Gastroesophageal sphincter (tissue), 3 donors: ENCODE data around the gene SPON1.

Experiments
- EP300 ChIP-seq: sonication (generic); formaldehyde crosslinking; IDR thresholded peaks from one replicate; pipeline ENCODE4 v1.6.1; 2017; ENCODE audit warnings: antibody characterized with exemption, mild to moderate bottlenecking
- POLR2A ChIP-seq, 2 donors: fragments of 450-650 bp; IDR thresholded peaks; one replicate each; pipeline ENCODE4 v1.6.1; 2017; ENCODE audit warnings: antibody characterized with exemption in 2 of 2, mild to moderate bottlenecking in 2 of 2, moderate library complexity in 1 of 2
- TF ChIP-seq, protein P1 (sequence below), 4 experiments: fragments of 200-600 bp in 2 of 4; fragments of 450-650 bp in 2 of 4; sonication (generic) in 1 of 4; IDR thresholded peaks; one replicate each; pipeline ENCODE4 v1.5.1; 2017 to 2019; ENCODE audit warnings: antibody characterized with exemption in 4 of 4, mild to moderate bottlenecking in 2 of 4, moderate library complexity in 2 of 4

DNA sequence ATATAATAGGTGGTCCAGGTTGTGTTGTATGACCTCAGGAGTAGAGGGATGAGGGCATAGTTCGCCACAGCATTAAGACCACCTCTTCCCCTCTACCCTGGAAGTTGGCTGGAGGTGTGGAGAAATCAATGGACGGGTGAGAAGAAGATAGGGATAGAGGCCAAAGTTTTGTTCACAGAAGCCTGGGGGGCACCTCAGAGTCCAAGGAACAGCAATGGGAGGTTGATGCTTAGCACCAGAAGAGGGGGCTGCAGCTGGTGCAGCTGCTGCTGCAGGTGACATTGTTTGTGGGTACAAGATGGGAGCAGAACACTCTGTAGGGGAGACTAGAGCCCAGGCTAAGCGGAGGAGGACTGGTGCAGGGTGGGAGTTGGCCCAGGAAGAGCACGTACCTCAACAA is 31.2 kb upstream of the SPON1 start:
- TF ChIP-seq, protein P1, sequence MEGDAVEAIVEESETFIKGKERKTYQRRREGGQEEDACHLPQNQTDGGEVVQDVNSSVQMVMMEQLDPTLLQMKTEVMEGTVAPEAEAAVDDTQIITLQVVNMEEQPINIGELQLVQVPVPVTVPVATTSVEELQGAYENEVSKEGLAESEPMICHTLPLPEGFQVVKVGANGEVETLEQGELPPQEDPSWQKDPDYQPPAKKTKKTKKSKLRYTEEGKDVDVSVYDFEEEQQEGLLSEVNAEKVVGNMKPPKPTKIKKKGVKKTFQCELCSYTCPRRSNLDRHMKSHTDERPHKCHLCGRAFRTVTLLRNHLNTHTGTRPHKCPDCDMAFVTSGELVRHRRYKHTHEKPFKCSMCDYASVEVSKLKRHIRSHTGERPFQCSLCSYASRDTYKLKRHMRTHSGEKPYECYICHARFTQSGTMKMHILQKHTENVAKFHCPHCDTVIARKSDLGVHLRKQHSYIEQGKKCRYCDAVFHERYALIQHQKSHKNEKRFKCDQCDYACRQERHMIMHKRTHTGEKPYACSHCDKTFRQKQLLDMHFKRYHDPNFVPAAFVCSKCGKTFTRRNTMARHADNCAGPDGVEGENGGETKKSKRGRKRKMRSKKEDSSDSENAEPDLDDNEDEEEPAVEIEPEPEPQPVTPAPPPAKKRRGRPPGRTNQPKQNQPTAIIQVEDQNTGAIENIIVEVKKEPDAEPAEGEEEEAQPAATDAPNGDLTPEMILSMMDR (IDR thresholded peaks at IDR 0.05), result no peak
- TF ChIP-seq POLR2A (IDR thresholded peaks at IDR 0.05) (no peak), EP300 (no peak)
